T follicular helper cell (primary cell): ENCODE results near the gene B3GAT1.

Experiments
- DNase-seq: peaks from one replicate; pipeline ENCODE4 v3.0.0-alpha.2; 2020; ENCODE audit warnings: low read depth

B3GAT1 gene

DNA sequence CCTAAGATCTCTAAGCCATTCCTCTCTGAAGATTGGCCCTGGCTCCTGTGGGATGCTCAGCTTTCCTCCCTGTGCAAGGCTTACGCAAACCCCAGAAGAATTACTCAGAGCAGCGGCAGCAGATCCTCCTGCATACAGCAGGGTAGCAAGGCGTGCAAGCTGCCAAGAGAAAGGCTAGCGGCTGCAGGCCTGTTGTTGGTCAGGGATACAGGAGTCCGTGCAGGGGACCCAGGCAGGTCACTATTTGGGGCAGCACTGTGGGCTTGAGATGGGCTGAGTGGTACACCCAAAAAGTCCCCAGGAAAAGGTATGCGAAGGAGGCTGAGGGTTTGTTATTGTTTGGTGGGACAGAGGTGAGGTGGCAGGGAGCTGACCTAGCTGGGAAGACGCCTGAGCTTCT is 78.7 kb downstream of the B3GAT1 start:
- DNase-seq, result no peak

DNA sequence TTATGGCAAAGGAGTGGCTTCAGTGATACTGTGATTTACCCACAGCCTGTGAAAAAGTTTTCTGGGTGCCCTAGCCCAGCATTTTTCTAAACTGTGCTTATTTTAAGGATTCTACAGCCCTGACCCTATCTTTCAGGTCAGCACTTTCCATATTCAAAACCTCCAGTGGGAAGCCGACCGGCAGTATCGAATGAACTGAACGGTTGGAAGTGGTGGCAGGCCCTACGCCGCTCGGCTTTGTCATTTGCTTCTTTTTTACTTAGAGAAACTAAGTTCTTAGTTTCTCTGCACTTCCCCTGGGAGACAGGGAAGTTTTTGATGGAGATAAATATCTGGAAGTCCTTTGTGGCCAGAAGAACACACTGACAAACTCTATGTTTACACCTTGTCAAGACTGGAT is 79.3 kb downstream of the B3GAT1 start:
- DNase-seq, result no peak

DNA sequence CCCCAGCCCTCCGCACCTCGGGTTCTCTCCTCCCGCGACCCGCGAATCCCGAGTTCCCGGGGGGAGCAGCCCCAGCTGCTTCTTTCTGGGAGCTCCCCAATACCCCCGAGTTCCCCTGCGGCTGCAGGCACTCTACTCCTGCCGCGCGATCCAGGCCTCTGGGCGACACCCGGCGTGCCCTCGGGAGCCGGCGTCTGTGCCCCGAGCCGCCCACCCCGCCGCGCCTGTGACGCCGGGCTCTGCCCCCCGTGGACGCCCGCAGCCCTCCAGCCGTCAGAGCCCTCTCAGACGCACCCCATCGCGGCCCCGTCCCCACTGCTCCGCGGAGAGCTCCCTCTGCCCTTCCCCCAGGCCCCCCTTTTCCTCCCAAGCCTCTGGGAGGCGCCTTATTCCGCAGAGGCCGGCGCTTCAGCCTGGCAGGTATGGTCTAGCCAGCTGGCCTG is 79.8 kb downstream of the B3GAT1 start:
- DNase-seq, result peak; percentile 9

DNA sequence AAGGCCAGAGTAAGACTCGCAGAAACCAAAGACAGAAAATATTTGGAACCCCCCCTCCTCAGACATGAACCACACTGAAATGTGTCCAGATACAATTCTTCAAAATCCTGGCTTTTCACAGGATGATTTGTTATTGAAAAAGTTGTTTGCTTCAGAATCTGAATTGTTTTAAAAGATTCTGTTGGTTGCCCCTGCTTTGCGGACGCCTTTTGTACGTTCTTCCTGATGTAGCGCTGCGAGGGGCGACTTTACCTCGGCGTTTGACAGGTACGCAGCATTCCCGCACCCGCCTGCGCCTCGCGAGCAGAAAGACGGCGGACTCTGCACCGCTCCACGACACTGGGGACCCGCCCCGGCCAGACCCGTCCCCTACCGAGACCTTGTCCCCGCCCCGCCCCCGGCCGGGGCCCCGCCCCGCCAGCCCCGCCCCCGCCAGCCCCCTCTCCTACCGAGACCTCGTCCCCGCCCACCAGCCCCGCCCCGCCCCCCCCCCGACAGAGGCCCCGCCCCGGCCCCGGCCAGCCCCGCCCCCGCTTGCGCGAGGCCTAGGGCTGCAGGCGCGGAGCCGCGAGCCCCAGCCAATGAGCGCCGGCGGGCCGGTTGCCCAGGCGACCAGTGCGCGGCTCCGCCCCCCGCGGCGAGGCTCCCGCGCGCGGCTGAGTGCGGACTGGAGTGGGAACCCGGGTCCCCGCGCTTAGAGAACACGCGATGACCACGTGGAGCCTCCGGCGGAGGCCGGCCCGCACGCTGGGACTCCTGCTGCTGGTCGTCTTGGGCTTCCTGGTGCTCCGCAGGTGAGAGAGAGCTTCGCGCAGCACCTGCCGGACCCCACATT is 80.5 kb downstream of the B3GAT1 start, which contains the start of gene GLB1L2:
TSS of gene GLB1L2 (plus strand) at position 635 of the 835 bp plus-strand sequence. CDS start at position 709, 74 bp downstream.
- DNase-seq, result peak; percentile 72

DNA sequence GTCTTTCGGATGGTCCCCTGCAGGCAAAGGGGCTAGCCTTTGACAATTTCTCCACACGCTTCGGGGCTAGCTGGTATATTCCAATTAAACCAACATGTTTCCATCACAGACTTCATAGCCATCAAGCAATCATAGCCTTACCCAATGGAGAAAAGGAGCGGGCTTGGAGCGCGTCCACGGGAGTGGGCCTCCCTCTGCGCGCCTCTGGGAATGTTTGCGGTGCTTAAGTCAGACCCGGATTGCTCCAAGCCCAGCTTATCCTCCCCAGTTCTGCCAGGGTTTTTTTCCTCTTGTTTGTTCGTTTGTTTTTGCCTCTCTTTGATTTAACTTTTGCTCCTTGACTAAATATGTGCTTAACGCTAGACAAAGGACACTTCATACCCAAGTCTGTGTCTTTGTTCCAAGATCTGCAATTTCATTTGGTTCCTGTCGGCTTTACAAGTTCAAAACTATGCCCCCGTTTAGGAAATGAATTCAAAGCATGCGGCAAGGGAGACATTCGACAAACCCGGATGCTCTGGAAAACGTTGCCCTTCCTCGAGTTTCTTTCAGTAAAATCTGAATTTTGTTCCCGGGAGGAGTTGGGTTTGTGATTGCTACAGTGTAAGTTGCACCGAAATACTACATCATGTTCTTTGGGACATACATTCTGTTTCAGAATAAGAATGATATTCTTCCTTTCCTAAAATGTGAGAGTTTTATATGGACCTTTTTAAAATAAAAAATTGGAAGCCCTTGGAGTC is 81.3 kb downstream of the B3GAT1 start:
- no peak for DNase-seq
